Neutrophil (primary cell): ENCODE results near the gene PRKD3.

Experiments used
- H3K27ac ChIP-seq: fragments of 200-600 bp; sonication (generic); 2 replicates; pipeline ENCODE4 v1.5.1; 2016; ENCODE audit warnings: mild to moderate bottlenecking, moderate library complexity
- H3K27me3 ChIP-seq: fragments of 200-600 bp; sonication (generic); 2 replicates; pipeline ENCODE4 v1.6.0; 2016; ENCODE audit warnings: mild to moderate bottlenecking
- H3K36me3 ChIP-seq: fragments of 200-600 bp; sonication (generic); 2 replicates; pipeline ENCODE4 v1.5.1; 2017
- H3K4me1 ChIP-seq, 2 experiments: fragments of 200-600 bp in 1 of 2; sonication (generic) in 1 of 2; 1 replicate in 1 of 2; 2 replicates in 1 of 2; pipeline versions ENCODE4 v1.5.1 to v1.6.1; 2013 to 2016; ENCODE audit warnings: low read depth in 1 of 2, low read length in 1 of 2, mild to moderate bottlenecking in 1 of 2, moderate library complexity in 1 of 2; ENCODE audit not compliant: control insufficient read depth in 1 of 2, insufficient read depth in 1 of 2
- H3K4me3 ChIP-seq, 2 experiments: fragments of 200-600 bp in 1 of 2; sonication (generic) in 1 of 2; 1 replicate in 1 of 2; 2 replicates in 1 of 2; pipeline ENCODE4 v1.5.1; 2013 to 2016; ENCODE audit warnings: low read depth in 1 of 2, low read length in 1 of 2, mild to moderate bottlenecking in 1 of 2, moderate library complexity in 1 of 2
- H3K9me3 ChIP-seq: fragments of 200-600 bp; sonication (generic); 2 replicates; pipeline ENCODE4 v1.5.1; 2016
- TF ChIP-seq, protein P1 (sequence below): fragments of 200-600 bp; sonication (generic); IDR thresholded peaks from 2 replicates; pipeline ENCODE4 v1.5.1; 2016; ENCODE audit warnings: antibody characterized with exemption

Gene PRKD3

DNA sequence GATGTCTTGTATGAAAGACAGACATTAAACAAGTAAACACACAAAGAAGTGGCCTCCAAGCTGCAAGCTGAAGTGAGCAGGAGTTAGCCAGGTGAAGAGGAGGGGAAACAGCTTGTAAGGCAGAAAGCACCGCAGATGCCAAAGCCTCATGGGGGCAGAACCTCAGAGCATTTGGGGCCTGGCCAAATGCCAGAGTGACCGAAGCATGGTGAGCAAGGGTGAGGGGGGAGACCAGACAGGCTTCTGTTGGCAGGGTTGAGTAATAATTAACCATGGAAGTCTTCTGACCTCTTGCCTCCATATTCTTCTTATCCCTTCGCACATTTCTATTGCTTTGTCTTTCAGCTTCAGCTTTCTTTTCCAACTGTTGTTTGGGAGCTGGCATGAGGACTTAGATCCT lies 25.4 kb upstream of the PRKD3 start:
- peak overlapping the region; percentile 35 to 50 for H3K4me3 ChIP-seq
- peaks cover 34% of the 10 kb centered on the region for H3K36me3 ChIP-seq

DNA sequence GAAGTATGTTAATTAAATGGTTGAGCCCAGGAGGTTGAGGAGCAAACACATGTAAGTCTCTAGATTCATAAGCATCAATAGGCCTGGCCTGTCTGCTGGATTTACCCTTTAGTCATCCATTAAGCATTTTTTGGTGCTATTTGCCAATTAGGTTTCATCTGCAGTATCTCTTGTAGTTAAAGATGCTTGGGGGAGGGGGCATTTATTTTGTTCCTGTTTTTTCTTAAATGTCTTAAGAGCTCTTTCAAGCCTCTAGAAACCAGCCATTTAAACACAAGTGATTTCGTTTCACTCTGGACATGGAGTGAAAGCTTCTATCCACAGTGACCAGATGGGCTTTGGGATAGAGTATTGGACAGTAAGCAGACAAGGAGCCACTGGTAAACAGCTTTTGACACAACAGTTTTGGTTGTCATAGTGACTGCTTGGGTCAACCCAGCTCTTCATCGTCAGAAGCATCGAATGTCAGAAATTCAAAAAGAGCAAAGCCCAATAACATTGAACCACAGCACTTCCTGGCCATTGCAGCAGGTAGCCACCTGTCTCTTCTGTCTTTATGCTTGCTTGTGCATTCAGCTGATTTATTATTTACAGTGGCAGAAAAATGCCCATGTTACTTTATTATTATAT lies 24.7 kb upstream of the PRKD3 start:
- Histone ChIP-seq H3K4me3 (peak overlapping the region; percentile 35 to 50), H3K27ac (peak overlapping the region; percentile 87), H3K27me3 (no peaks in the 10 kb centered on the region), H3K36me3 (peaks cover 27% of the 10 kb centered on the region), H3K9me3 (no peaks in the 10 kb centered on the region), H3K4me1 (peaks cover 66 to 69% of the 10 kb centered on the region in 2 experiments)
- TF ChIP-seq, protein P1, sequence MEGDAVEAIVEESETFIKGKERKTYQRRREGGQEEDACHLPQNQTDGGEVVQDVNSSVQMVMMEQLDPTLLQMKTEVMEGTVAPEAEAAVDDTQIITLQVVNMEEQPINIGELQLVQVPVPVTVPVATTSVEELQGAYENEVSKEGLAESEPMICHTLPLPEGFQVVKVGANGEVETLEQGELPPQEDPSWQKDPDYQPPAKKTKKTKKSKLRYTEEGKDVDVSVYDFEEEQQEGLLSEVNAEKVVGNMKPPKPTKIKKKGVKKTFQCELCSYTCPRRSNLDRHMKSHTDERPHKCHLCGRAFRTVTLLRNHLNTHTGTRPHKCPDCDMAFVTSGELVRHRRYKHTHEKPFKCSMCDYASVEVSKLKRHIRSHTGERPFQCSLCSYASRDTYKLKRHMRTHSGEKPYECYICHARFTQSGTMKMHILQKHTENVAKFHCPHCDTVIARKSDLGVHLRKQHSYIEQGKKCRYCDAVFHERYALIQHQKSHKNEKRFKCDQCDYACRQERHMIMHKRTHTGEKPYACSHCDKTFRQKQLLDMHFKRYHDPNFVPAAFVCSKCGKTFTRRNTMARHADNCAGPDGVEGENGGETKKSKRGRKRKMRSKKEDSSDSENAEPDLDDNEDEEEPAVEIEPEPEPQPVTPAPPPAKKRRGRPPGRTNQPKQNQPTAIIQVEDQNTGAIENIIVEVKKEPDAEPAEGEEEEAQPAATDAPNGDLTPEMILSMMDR: no peak

More for the DNA sequence above, 25.4 kb upstream of the PRKD3 start:
- TF ChIP-seq, protein P1: no peak
- no peaks in the 10 kb centered on the region for H3K9me3 ChIP-seq
- H3K27ac ChIP-seq: peak overlapping the region; percentile 87
- H3K27me3 ChIP-seq: no peaks in the 10 kb centered on the region
- peaks cover 64 to 66% of the 10 kb centered on the region in 2 experiments for H3K4me1 ChIP-seq

DNA sequence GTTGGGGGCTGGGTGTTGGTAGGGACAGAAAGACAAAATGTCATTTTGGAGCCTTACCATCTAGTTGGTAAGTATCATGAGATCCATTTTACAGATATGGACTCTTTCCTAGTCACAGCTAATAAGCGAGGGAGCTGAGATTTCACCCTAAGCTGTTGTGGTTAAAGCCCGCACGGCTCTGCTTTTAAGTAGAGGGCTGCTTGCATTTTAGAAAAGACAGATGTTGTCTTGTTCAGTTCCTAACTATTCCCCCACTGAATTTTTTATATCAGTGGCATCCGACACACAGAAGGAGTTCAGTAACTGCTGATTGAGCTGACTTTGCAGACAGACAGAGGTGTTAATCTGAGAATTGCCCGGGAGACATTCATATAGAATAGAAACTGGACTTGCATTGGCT lies 23.5 kb upstream of the PRKD3 start:
- peak overlapping the region; percentile 87 for H3K27ac ChIP-seq
- no peaks in the 10 kb centered on the region for H3K9me3 ChIP-seq
- peaks cover 75 to 78% of the 10 kb centered on the region in 2 experiments for H3K4me1 ChIP-seq
- peak overlapping the region in 1 of 2 experiments; percentile 50 for H3K4me3 ChIP-seq
- peaks cover 15% of the 10 kb centered on the region for H3K36me3 ChIP-seq
- no peaks in the 10 kb centered on the region for H3K27me3 ChIP-seq
- TF ChIP-seq, protein P1: no peak

DNA sequence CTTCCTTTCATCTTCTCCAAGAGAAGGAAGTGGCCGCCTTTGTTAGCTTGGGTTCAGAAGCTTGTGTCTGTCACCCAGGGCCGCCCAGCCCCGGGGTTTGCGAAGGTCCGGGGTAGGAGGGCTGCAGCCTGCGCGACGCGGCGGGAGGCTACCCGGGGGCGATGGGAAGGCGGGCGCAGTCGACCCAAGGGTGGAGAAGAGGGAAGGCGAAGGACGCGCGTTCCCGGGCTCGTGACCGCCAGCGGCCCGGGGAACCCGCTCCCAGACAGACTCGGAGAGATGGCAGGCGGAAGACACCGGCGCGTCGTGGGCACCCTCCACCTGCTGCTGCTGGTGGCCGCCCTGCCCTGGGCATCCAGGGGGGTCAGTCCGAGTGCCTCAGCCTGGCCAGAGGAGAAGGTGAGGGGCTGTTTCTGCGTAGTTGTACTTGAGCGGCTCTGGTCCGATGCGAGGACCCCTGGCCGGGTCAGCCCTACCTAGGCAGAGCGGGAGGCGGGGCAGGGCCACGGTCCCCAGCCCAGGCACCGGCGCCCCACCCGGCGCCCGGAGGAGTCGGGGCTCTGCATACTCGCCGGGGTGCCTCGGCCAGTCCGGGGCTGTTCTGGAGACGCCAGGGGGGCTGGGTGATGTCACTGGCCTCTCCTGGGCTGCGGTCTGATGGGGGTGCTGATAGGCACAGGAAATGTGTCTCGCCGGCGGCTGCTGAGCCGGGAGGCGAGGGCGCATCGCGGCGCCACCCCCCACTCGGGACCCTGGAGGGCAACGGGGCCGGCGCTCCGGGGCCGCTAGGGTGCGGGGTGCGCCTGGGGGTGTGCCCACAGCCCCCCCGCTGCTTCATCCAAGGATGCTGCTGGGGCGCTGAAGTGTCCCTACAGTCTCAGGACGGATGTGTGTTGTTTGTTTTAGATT lies 20.1 kb upstream of the PRKD3 start, which contains the start of gene QPCT:
Gene QPCT, plus strand, starts transcription at position 178 of the 909 bp plus-strand sequence. Its CDS starts 102 bp downstream, at position 280.
- no peaks in the 10 kb centered on the region for H3K27me3 ChIP-seq
- TF ChIP-seq, protein P1: no peak
- no peaks in the 10 kb centered on the region for H3K9me3 ChIP-seq
- peaks cover 51% of the 10 kb centered on the region in 2 experiments for H3K4me1 ChIP-seq
- peak within 1 kb of the TSS; percentile 93 for H3K27ac ChIP-seq
- H3K4me3 ChIP-seq: peak within 1 kb of the TSS; percentile 91 to 95
- H3K36me3 ChIP-seq: no peaks in the 10 kb centered on the region

DNA sequence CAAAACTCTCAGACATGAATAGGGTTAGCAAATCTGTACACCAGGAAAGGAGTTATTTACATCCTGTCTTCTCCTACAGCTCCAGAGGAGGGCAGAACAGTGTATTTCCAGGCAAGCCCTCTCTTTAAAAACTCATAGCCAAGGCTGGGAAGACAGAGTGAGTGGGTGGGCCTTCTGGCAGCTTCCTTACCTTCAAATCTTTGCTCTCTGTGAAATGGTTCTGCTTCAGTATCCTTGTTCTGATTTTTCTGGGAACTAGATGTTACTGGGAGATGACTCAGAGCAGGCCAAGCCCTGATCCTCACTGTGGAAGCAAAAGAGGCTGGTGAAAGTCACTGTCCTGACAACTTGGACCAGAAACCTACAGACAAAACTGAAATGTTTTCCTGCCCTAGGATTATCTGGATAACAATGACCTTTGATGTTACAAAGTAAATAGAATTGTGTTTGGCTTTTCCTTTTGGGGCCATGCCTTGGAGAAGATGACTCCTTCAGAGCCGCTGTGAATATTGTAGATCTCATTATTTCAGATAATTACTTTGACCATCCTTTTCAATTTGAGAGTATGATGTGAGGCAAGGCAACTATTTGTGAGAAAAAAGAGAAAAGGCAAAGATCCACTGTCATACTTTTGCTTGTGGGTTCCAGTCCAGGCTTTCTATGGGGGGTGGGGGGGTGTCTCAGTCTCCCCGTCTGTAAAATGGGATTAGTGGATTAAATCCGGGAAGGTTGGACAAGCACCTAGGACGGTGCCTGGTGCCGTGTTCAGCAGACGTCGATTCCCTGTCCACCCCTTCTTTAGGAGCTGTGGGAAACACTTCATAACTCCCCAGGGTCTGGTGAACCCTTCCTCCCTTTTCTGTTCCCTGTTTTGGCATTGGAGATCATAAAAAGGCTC lies 19.2 kb upstream of the PRKD3 start:
- peak overlapping the region; percentile 91 to 95 for H3K4me3 ChIP-seq
- H3K36me3 ChIP-seq: no peaks in the 10 kb centered on the region
- peak overlapping the region; percentile 93 for H3K27ac ChIP-seq
- TF ChIP-seq, protein P1: no peak
- H3K9me3 ChIP-seq: no peaks in the 10 kb centered on the region
- no peaks in the 10 kb centered on the region for H3K27me3 ChIP-seq
- peaks cover 42% of the 10 kb centered on the region in 2 experiments for H3K4me1 ChIP-seq
